HEK293T (cell line): Measurements from ENCODE around the gene CSRP1.

ENCODE experiments used
- CTCF ChIA-PET: fragments of 350-600 bp; formaldehyde crosslinking; extraction: SDS; loops from one replicate; lab custom pipeline; 2021; ENCODE audit warnings: antibody characterized with exemption, inconsistent platforms; lab: Yijun Ruan, JAX
- POLR2A ChIA-PET: fragments of 350-600 bp; formaldehyde crosslinking; extraction: SDS; loops from one replicate; lab custom pipeline; 2020; ENCODE audit warnings: antibody characterized with exemption, inconsistent platforms; lab: Yijun Ruan, JAX
- DNase-seq: peaks from one replicate; pipeline ENCODE4 v3.0.0; 2012; ENCODE audit warnings: mixed read lengths; ENCODE audit errors: extremely low spot score
- ARNT ChIP-seq: fragments of 450-650 bp; IDR thresholded peaks from 2 replicates; pipeline ENCODE4 v1.6.1; 2017; ENCODE audit warnings: mild to moderate bottlenecking
- CTBP1 ChIP-seq: fragments of 450-650 bp; IDR thresholded peaks from 2 replicates; pipeline ENCODE4 v1.6.1; 2016; ENCODE audit warnings: borderline replicate concordance
- ELF4 ChIP-seq: fragments of 450-650 bp; IDR thresholded peaks from 2 replicates; pipeline ENCODE4 v1.6.1; 2017; ENCODE audit warnings: antibody characterized with exemption
- FOXA1 ChIP-seq: fragments of 450-650 bp; IDR thresholded peaks from 2 replicates; pipeline ENCODE4 v1.6.1; 2016; ENCODE audit warnings: mild to moderate bottlenecking
- FOXK2 ChIP-seq: fragments of 450-650 bp; IDR thresholded peaks from 2 replicates; pipeline ENCODE4 v1.6.1; 2016; ENCODE audit warnings: mild to moderate bottlenecking
- FOXM1 ChIP-seq: fragments of 450-650 bp; IDR thresholded peaks from 2 replicates; pipeline ENCODE4 v1.6.1; 2017; ENCODE audit warnings: mild to moderate bottlenecking, borderline replicate concordance
- HDGF ChIP-seq: fragments of 450-650 bp; IDR thresholded peaks from 2 replicates; pipeline ENCODE4 v1.6.1; 2017; ENCODE audit warnings: antibody characterized with exemption, borderline replicate concordance
- L3MBTL2 ChIP-seq: fragments of 450-650 bp; conservative IDR thresholded peaks from 2 replicates; pipeline ENCODE4 v1.6.1; 2016; ENCODE audit warnings: mild to moderate bottlenecking
- LEF1 ChIP-seq: fragments of 450-650 bp; IDR thresholded peaks from 2 replicates; pipeline ENCODE4 v1.6.1; 2017; ENCODE audit warnings: mild to moderate bottlenecking, borderline replicate concordance
- NFRKB ChIP-seq: fragments of 450-650 bp; IDR thresholded peaks from 2 replicates; pipeline ENCODE4 v1.6.1; 2016; ENCODE audit warnings: mild to moderate bottlenecking, moderate library complexity
- PKNOX1 ChIP-seq: fragments of 450-650 bp; IDR thresholded peaks from 2 replicates; pipeline ENCODE4 v1.6.1; 2016
- SP1 ChIP-seq: fragments of 450-650 bp; IDR thresholded peaks from 2 replicates; pipeline ENCODE4 v1.6.1; 2017
- SUZ12 ChIP-seq: fragments of 450-650 bp; IDR thresholded peaks from 2 replicates; pipeline ENCODE4 v1.6.1; 2016; ENCODE audit warnings: mild to moderate bottlenecking
- TARDBP ChIP-seq: fragments of 450-650 bp; IDR thresholded peaks from 2 replicates; pipeline ENCODE4 v1.6.1; 2016
- ZNF384 ChIP-seq: fragments of 450-650 bp; IDR thresholded peaks from 2 replicates; pipeline ENCODE4 v1.6.1; 2016

Gene CSRP1

DNA sequence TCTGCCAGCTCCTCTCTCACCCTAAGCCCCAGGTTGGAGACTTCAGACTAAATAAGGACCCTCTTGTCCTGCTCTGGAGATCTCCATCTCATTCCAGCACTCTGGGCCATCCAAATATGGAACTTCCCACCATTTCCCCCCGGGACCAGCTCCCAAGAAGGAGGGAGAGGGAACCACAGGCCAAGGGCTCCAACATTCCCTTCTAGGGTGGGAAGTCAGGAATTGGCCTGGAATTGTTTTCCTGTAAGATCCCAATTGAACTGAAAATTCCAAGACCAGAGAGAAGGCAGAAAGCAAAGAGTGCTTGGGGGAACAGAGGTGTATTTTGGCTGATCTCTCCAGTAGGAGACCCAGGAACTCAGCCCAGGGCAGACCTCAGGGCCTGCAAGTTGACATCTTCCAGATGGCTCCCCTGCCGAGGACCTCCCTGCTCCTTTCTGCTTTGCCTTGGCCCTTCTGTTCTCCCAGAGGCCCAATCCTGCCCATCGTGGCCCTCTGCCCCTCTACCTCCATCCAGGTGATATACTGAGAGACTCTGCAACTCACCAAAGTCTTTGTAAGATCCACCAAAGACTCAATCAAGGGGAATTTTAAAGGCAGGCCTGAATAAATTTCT lies 14.9 kb downstream of the CSRP1 start:
- POLR2A ChIA-PET = interaction anchor here (1.0 kb wide), 1 partner anchor 23 kb away, joined by 3 read pairs; the partner anchor contains the start of gene PHLDA3
- CTCF ChIA-PET = interaction anchor here (0.9 to 2.5 kb wide), 3 partner anchors 21 to 57 kb away, joined by 3 to 18 read pairs (median 4); no protein-coding TSS in a partner anchor
- no peak for DNase-seq
- TF ChIP-seq HDGF (no peak), SUZ12 (no peak), FOXM1 (no peak), FOXK2 (no peak), FOXA1 (no peak), CTBP1 (no peak), ZNF384 (no peak), TARDBP (no peak), NFRKB (no peak), PKNOX1 (no peak), LEF1 (no peak), ARNT (no peak)

GRCh38 chr1:201490708-201491131 lies 16.2 kb downstream of the CSRP1 start:
- no peak for TF ChIP-seq TARDBP
- no peak for DNase-seq
- ChIA-PET POLR2A (interaction anchor here (1.0 kb wide), 1 partner anchor 21 kb away, joined by 3 read pairs; the partner anchor contains the start of gene PHLDA3), CTCF (interaction anchor here (0.9 to 2.5 kb wide), 5 partner anchors 8 to 55 kb away, joined by 3 to 18 read pairs (median 4); no protein-coding TSS in a partner anchor)

DNA sequence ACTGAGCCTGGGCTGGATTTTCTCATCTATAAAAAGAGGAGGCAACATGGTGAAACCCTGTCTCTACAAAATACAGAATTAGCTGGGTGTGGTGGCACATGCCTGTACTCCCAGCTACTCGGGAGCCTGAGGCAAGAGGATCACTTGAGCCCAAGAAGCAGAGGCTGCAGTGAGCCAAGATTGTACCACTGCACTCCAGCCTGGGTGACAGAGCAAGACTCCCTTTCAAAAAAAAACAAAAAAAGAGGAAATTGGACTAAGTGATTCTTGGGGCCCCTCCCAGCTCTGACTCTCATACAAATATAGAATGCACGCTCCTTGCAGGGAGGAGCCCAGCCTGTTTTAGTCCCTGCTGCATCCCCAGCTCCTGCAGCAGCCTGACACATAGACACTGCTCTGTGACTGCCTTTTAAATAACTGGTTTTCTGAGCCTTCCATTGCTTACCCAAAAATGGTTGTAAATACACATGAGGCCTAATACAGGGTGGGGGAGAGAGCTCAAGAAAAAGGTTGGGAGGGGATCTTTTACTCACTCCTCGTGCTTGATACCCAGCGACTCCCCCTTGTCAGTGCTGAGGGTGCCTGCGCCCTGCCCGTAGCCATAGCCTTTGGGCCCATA lies 17.2 kb downstream of the CSRP1 start:
- ChIA-PET CTCF (interaction anchor here (1.0 to 2.5 kb wide), 3 partner anchors 8 to 23 kb away, joined by 3 to 18 read pairs (median 8); no protein-coding TSS in a partner anchor), POLR2A (no interaction called here)
- DNase-seq = no peak
- TF ChIP-seq ARNT (no peak), FOXA1 (no peak), LEF1 (no peak), FOXM1 (no peak), CTBP1 (no peak), HDGF (no peak), ZNF384 (no peak)

- no peak for DNase-seq
- POLR2A ChIA-PET = no interaction called here
- TF ChIP-seq ELF4 = no peak
- no peak for TF ChIP-seq L3MBTL2
- CTCF ChIA-PET = interaction anchor here (1.0 to 2.5 kb wide), 3 partner anchors 12 to 24 kb away, joined by 3 to 18 read pairs (median 4); no protein-coding TSS in a partner anchor
Measured at GRCh38 chr1:201488830-201489589, 17.9 kb downstream of the CSRP1 start.

GRCh38 chr1:201487742-201488141 lies 19.2 kb downstream of the CSRP1 start:
- TF ChIP-seq TARDBP = no peak
- TF ChIP-seq PKNOX1 = no peak
- TF ChIP-seq ARNT = no peak
- no peak for TF ChIP-seq L3MBTL2
- no peak for TF ChIP-seq ELF4
- no peak for TF ChIP-seq HDGF
- POLR2A ChIA-PET = no interaction called here
- DNase-seq = no peak
- CTCF ChIA-PET = no interaction called here

GRCh38 chr1:201486187-201486586 lies 20.7 kb downstream of the CSRP1 start:
- TF ChIP-seq ZNF384 (no peak), SP1 (no peak), FOXA1 (no peak), ARNT (no peak), HDGF (no peak)
- ChIA-PET CTCF (interaction anchor here (0.9 to 1.2 kb wide), 2 partner anchors 25 to 27 kb away, joined by 5 to 8 read pairs; no protein-coding TSS in a partner anchor), POLR2A (interaction anchor here (1.1 to 1.3 kb wide), 2 partner anchors 17 to 23 kb away, joined by 3 read pairs; no protein-coding TSS in a partner anchor)
- DNase-seq = no peak

GRCh38 chr1:201485184-201485774 lies 21.6 kb downstream of the CSRP1 start:
- TF ChIP-seq FOXK2 (no peak), LEF1 (no peak), HDGF (no peak)
- ChIA-PET POLR2A (interaction anchor here (1.3 kb wide), 1 partner anchor 18 kb away, joined by 3 read pairs; no protein-coding TSS in a partner anchor), CTCF (interaction anchor here (1.0 kb wide), 1 partner anchor 28 kb away, joined by 3 read pairs; no protein-coding TSS in a partner anchor)
- DNase-seq = no peak
